GM19328 (cell line): ENCODE results near the gene CDCP2.
"Not testable (repeated sequence)": the region's sequence is repeated elsewhere in the genome, so short reads cannot be mapped to it uniquely, and the experiment has no call there.

Source experiments
- ATAC-seq: cut with Tn5 transposase; IDR thresholded peaks from one replicate; pipeline ENCODE4 v1.9.1; 2021; ENCODE audit warnings: mild to moderate bottlenecking, moderate library complexity; ENCODE audit not compliant: unreplicated experiment

Gene CDCP2

GRCh38 chr1:54168206-54168965 is 15.6 kb upstream of the CDCP2 start:
- ATAC-seq: no peak

- ATAC-seq: no peak
Observed at GRCh38 chr1:54167422-54168139, 14.8 kb upstream of the CDCP2 start.

GRCh38 chr1:54166357-54166756 is 13.6 kb upstream of the CDCP2 start:
- not testable (repeated sequence) for ATAC-seq

DNA sequence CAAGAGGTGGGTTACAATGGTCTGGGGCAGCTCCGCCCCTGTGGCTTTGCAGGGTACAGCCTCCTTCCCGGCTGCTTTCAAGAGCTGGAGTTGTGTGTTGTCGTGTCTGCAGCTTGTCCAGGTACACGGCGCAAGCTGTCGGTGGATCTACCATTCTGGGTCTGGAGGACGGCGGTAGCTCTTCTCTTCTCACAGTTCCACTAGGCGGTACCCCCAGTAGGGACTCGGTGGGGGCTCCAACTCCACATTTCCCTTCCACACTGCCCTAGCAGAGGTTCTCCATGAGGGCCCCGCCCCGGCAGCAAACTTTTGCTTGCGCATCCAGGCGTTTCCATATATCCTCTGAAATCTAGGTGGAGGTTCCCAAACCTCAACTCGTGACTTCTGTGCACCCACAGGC is 12.3 kb upstream of the CDCP2 start:
- no peak for ATAC-seq

DNA sequence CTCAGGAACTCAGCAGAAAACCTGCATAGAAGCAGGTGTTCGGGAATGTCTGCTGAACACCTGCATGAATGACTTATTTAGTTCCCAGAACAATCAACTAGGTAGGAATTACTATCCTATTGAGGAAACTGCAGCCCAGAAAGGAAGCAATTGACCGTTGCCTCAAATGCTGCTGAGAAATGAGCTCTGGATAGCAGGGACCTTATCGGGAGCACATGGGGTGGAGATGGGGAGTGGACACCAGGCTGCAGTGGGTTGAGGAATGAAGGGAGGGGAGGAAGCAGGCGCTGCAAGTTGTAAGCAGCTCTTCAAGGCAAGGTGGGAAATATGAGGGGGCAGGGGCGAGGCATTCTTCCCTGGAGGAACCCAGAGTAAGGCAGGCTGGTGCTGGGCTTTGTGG is 10.8 kb upstream of the CDCP2 start:
- ATAC-seq: no peak

DNA sequence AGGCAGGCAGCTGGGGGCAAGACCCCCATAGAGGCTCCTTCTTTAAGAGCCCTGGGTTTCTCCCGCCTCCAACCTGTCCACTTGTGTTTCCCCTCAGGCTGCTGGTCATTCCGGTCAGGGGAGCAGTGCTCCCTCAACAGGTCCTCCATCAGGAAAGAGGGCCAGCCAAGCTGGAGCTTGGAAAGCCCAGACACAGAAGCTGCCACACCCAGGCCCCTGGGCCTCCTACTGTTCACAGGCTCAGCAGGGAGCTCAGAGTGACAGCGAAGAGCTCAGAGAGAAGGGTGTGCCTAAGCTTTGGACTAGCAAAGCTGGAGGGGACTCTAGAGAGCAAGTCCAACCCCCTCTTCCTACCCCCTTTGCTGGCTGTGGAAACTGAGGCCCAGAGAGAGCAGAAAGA is 10.3 kb upstream of the CDCP2 start:
- ATAC-seq: no peak

DNA sequence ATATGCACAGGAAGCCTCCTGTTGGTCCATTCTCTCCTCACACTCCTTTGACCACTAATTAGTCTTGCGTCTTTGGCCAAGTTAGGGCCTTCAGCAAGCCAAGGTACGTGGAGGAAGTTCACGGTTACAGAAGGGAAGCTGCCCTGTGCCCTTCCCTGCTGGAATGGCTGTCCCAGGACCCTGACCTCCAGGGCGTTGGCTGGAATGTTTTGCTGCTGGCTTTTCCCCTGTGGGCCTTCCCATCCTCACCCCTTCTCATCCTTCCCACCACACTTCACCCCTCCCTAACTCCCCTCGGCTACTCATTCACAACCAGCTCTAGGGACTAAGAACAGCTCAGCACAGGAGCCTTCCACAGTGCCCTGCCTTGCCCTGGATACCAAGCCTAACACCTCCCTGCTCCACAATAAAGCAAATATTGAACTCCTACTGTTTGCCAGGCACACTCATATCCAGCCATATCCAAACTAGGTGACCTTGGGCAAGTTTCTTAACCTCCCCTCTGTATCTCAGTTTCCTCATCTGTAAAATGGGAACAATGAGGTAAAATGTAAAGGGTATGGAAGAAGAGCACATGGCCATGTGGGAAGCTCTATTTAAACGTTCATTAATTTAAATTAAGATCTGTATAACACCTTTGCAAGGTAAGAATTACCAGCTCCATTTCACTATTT is 8.8 kb upstream of the CDCP2 start:
- ATAC-seq: no peak

DNA sequence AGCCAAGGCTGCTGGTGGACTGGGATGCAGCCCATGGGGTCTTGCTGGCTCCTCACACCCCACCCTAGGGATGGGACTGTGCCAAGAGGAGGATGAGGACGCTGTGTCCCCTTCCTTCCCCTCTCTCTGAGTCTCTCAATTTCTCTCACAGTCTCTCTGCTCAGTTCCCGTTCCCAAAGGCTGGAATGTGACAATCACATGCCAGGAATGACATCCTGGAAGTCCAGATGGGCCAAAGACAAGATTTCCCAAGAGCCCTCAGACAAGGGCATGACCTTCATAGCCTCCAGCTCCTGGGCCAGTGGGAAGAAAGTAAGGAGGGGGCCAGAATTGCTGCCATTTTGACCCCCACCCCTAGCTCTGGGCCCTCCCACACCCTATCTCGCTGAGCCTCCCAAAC is 7.6 kb upstream of the CDCP2 start:
- no peak for ATAC-seq

DNA sequence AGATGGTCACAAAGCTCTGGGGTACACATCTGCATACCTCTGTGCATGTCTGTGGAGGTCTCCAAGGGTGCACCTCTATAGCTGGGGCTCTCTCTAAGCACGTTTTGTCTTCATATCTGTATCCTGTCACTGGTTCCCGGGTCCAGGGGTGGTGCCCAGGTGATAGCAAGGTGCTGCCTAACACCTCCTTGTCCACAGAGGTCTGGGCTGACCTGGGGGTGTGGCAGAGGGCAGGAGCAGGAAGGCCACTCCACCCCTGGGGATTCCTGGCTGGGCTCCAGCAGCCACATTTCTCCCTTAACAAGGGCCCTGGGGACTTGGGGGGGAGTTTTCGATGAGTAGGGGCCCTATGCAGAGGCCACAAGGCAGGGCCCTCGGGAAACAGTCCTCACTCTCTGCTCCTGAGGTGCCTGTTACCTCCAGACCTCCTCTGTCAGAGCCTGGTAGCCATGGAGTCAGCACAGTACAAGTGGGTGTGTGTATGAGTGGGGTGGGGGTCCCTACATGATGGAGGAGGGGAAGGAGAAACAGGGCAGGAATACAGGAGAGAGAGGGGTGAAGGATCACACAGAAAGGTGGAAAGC is 7.0 kb upstream of the CDCP2 start:
- ATAC-seq: no peak

GRCh38 chr1:54158071-54158470 is 5.3 kb upstream of the CDCP2 start:
- no peak for ATAC-seq

- ATAC-seq: no peak
Observed at GRCh38 chr1:54157401-54157800, 4.6 kb upstream of the CDCP2 start.

- ATAC-seq: no peak
Observed at GRCh38 chr1:54156986-54157385, 4.2 kb upstream of the CDCP2 start.

GRCh38 chr1:54156201-54156600 is 3.4 kb upstream of the CDCP2 start:
- no peak for ATAC-seq

- ATAC-seq: no peak
Observed at GRCh38 chr1:54153535-54154439, 987 bp upstream of the CDCP2 start.

- no peak for ATAC-seq
Observed at GRCh38 chr1:54151013-54151412, 1.8 kb downstream of the CDCP2 start.

GRCh38 chr1:54149734-54150133 is 3.1 kb downstream of the CDCP2 start:
- ATAC-seq: no peak

GRCh38 chr1:54144366-54144765 is 8.4 kb downstream of the CDCP2 start:
- no peak for ATAC-seq

DNA sequence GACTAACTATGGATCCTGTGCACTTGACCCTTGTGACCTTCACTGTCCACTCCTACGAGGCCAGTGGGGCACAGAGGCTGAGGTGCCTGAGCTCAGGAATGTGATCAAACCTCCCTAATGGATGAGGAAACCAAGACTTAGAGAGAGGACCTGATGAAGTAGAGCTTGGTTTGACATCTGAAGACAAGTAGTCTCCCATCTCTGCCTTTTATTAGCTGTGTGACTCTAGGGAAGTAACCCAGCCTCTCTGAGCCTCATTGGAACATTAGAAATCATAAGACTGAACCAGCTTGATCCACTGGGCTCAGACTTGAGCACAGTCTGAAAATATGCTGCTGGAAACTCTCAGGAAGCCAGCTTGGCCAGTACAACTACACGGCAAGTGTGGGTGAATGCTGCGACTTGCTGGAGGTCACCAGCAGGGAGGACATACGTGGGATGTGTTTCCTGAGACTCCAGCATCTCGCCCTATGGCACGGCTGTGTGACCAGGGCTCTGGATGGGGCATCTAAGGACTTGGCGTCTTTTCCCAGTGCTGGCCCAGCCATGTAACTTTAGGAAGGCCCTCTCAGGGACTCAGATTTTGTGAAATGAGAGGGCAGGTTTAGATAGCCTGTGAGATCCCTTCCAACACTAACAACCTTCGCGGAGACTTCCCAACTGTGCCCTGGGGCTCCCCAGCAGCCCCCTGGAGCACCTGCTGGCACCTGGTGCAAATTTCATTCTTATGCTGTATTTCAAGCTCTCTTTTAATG is 10.5 kb downstream of the CDCP2 start:
- ATAC-seq: no peak

DNA sequence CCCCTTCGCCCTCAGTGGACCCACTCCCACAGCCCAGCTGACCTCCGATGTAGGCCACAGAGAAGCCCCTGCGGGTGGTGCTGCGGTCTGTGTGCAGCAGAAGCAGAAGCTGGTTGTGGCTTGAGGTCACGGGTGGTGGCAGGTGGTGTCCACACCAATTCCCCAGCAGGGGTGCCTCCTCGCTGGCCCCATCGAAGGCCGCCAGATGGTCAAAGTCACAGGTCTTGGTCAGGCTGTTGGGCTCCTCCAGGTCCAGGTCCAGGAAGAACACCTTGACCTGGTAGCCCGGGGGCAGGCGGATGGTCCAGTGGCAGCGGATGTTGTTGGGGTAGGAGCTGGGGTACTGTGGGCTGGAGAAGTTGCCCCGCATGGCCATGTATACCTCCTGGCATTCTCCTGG is 13.1 kb downstream of the CDCP2 start:
- ATAC-seq: no peak

- ATAC-seq: no peak
Observed at GRCh38 chr1:54138994-54139393, 13.8 kb downstream of the CDCP2 start.
